Caco-2 (cell line): ENCODE results near the gene HSF5. TPM values are rescaled to one million over a fixed set of nuclear protein-coding genes. Genes with fewer than 3 reads are reported as not detected.

Source experiments
- BruUV-seq: library from RNA; stranded (reverse); fragments of 400-500 nt; replicated peaks from 2 replicates; lab custom pipeline; 2021; lab: Mats Ljungman, UMichigan
- CTCF ChIA-PET: fragments of 300-600 bp; sonication (Branson Sonifier 250); formaldehyde crosslinking; loops from one replicate; lab custom pipeline; 2022; ENCODE audit warnings: antibody characterized with exemption; lab: Charles Lee
- POLR2A ChIA-PET: fragments of 300-600 bp; sonication (Branson Sonifier 250); formaldehyde crosslinking; loops from one replicate; lab custom pipeline; 2022; ENCODE audit warnings: antibody characterized with exemption; lab: Charles Lee
- DNase-seq, 2 experiments: peaks; one replicate each; pipeline versions ENCODE4 v3.0.0 to v3.0.0-alpha.2; 2020 to 2022
- H3K27me3 ChIP-seq: replicated peaks from 2 replicates; pipeline ENCODE4 v1.6.0; 2011; ENCODE audit warnings: low read length; ENCODE audit not compliant: control insufficient read depth, insufficient read depth
- H3K36me3 ChIP-seq: 2 replicates; pipeline ENCODE4 v1.5.1; 2011; ENCODE audit warnings: low read length; ENCODE audit not compliant: control insufficient read depth, insufficient read depth
- H3K4me1 ChIP-seq: fragments of 250-450 bp; sonication (Bioruptor Pico); 2 replicates; pipeline ENCODE4 v1.5.1; 2020; ENCODE audit warnings: mild to moderate bottlenecking
- H3K4me3 ChIP-seq: 2 replicates; pipeline ENCODE4 v1.5.1; 2011; ENCODE audit warnings: low read depth, mild to moderate bottlenecking, control low read depth, low read length
- H3K9me3 ChIP-seq: fragments of 250-450 bp; sonication (Bioruptor Pico); 2 replicates; pipeline ENCODE4 v1.5.1; 2020; ENCODE audit warnings: mild to moderate bottlenecking, moderate library complexity
- H3K27ac Mint-ChIP-seq: one replicate; pipeline ENCODE4 v1.8.0; 2022; ENCODE audit warnings: mixed read lengths; ENCODE audit not compliant: unreplicated experiment
- H3K27me3 Mint-ChIP-seq: one replicate; pipeline ENCODE4 v1.8.0; 2022; ENCODE audit warnings: mixed read lengths; ENCODE audit not compliant: insufficient read depth, unreplicated experiment
- H3K36me3 Mint-ChIP-seq: one replicate; pipeline ENCODE4 v1.8.0; 2022; ENCODE audit warnings: mild to moderate bottlenecking, mixed read lengths; ENCODE audit not compliant: insufficient read depth, unreplicated experiment
- H3K4me1 Mint-ChIP-seq: one replicate; pipeline ENCODE4 v1.8.0; 2022; ENCODE audit warnings: low read depth, mixed read lengths; ENCODE audit not compliant: unreplicated experiment
- H3K4me3 Mint-ChIP-seq: one replicate; pipeline ENCODE4 v1.8.0; 2022; ENCODE audit warnings: mild to moderate bottlenecking, moderate library complexity, mixed read lengths; ENCODE audit not compliant: unreplicated experiment
- H3K9me3 Mint-ChIP-seq: one replicate; pipeline ENCODE4 v1.8.0; 2022; ENCODE audit warnings: mixed read lengths; ENCODE audit not compliant: unreplicated experiment
- intact Hi-C: fragments of 100-400 bp; cut with micrococcal nuclease; formaldehyde crosslinking; loops from one replicate; pipeline ENCODE4 v1.10.0; 2022; ENCODE audit not compliant: unreplicated experiment
- total RNA-seq: library from RNA; stranded (reverse); gene quantifications from 2 replicates; pipeline ENCODE4 v1.2.3, GENCODE V29; 2022
- TF ChIP-seq, protein P1 (sequence below), 2 experiments: fragments of 200-600 bp in 1 of 2; IDR thresholded peaks; 1 replicate in 1 of 2; 2 replicates in 1 of 2; pipeline versions ENCODE4 v1.5.1 to v1.8.0; 2011 to 2022; ENCODE audit warnings: antibody characterized with exemption in 1 of 2, control low read depth in 1 of 2, inconsistent platforms in 1 of 2, low read depth in 1 of 2, low read length in 1 of 2, mild to moderate bottlenecking in 1 of 2, moderate library complexity in 1 of 2; ENCODE audit not compliant: insufficient read depth in 1 of 2, severe bottlenecking in 1 of 2, unreplicated experiment in 1 of 2

Gene HSF5
- total RNA-seq, 1 experiment from 2014 or later: 0.98 TPM

DNA sequence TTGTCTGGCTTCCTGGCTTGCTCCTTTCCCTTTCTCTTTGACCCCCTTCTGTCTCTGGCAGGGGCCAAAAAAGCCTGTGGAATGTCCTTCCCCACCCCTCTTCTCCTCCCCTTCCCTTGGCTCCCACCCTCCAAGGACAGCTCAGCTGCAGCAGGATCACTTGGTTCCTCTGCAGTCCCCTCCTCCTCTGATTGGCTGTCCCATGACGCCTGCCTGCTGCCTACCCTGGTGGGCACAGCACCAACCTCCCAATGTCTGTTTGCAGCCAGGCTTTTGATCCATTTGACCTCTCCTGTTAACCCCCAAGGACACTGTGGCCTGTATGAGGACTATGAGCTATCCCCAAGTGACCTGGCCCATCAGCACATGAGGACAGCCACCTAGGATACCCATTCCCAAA, 41.1 kb upstream of the HSF5 start:
- intact Hi-C loops: no loop called here
- POLR2A ChIA-PET: no interaction called here
- peaks cover 3% of the 10 kb centered on the region for H3K27me3 Mint-ChIP-seq

DNA sequence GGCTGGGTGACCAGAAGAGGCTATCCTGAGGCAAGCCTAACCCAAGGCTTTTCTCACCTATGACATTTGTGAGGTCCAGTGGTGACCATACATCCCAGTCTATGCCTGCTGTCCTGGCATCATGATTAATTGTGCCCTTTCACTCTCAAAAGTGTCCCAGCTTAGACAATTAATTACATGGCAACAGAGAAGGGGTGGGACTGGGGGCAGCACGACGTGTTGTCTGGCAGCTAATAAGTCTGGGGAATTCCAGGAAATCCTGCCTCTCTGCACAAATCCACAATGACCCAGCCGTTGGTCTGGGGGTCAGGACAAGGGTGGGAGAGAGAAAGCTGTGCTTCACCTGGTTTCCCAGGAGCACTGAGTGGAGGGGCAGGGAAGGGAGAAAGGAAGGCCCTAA, 40.2 kb upstream of the HSF5 start:
- ChIA-PET CTCF (no interaction called here), POLR2A (no interaction called here)
- intact Hi-C loops: no loop called here
- H3K4me1 Mint-ChIP-seq: peaks cover 5% of the 10 kb centered on the region
- TF ChIP-seq, protein P1, sequence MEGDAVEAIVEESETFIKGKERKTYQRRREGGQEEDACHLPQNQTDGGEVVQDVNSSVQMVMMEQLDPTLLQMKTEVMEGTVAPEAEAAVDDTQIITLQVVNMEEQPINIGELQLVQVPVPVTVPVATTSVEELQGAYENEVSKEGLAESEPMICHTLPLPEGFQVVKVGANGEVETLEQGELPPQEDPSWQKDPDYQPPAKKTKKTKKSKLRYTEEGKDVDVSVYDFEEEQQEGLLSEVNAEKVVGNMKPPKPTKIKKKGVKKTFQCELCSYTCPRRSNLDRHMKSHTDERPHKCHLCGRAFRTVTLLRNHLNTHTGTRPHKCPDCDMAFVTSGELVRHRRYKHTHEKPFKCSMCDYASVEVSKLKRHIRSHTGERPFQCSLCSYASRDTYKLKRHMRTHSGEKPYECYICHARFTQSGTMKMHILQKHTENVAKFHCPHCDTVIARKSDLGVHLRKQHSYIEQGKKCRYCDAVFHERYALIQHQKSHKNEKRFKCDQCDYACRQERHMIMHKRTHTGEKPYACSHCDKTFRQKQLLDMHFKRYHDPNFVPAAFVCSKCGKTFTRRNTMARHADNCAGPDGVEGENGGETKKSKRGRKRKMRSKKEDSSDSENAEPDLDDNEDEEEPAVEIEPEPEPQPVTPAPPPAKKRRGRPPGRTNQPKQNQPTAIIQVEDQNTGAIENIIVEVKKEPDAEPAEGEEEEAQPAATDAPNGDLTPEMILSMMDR (IDR thresholded peaks at IDR 0.05; ENCODE audit: insufficient read depth in 1 of 2, low read depth in 1 of 2, low read length in 1 of 2, severe bottlenecking in 1 of 2, unreplicated experiment in 1 of 2): no peak
- Histone ChIP-seq H3K27me3 (no peaks in the 10 kb centered on the region), H3K9me3 (no peaks in the 10 kb centered on the region), H3K4me3 (no peak overlapping the region), H3K36me3 (no peaks in the 10 kb centered on the region), H3K4me1 (peaks cover 15% of the 10 kb centered on the region; the same call in 1 of the 2 replicates)
- no peaks in the 10 kb centered on the region for H3K36me3 Mint-ChIP-seq
- no TSS peak for BruUV-seq
- H3K9me3 Mint-ChIP-seq: no peaks in the 10 kb centered on the region
- H3K27ac Mint-ChIP-seq: no peak overlapping the region
- no peak for DNase-seq
- H3K4me3 Mint-ChIP-seq: no peak overlapping the region
- peaks cover 3% of the 10 kb centered on the region for H3K27me3 Mint-ChIP-seq

More for the DNA sequence above, 41.1 kb upstream of the HSF5 start:
- no peak overlapping the region for H3K4me3 Mint-ChIP-seq
- Histone ChIP-seq H3K9me3 (no peaks in the 10 kb centered on the region), H3K36me3 (no peaks in the 10 kb centered on the region), H3K4me1 (peaks cover 15% of the 10 kb centered on the region; the same call in 1 of the 2 replicates), H3K27me3 (no peaks in the 10 kb centered on the region), H3K4me3 (no peak overlapping the region)
- no peak for DNase-seq
- no peak overlapping the region for H3K27ac Mint-ChIP-seq
- TF ChIP-seq, protein P1 (IDR thresholded peaks at IDR 0.05; ENCODE audit: insufficient read depth in 1 of 2, low read depth in 1 of 2, low read length in 1 of 2, severe bottlenecking in 1 of 2, unreplicated experiment in 1 of 2): no peak
- no peaks in the 10 kb centered on the region for H3K36me3 Mint-ChIP-seq
- H3K9me3 Mint-ChIP-seq: no peaks in the 10 kb centered on the region
- H3K4me1 Mint-ChIP-seq: peaks cover 5% of the 10 kb centered on the region
- no TSS peak for BruUV-seq
- CTCF ChIA-PET: no interaction called here

DNA sequence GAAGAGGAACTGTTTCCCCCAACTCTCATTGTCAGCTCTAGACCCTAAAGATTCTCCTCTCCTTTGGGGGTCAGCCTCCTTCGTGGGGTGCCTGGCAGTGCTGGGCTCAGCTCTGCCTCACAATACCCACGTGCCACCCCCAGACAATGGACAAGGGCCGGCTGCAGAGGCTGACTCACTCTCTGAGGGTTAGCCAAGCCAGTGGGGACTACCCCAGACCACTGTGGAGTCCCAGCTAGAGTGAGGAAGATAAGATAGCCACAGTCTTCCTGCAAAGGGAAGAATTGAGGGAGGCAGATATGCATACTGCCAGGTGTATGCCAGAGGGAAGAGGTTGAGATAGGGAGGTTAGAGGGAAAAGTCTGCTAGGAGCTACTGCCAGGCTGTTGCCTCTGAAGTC, 39.7 kb upstream of the HSF5 start:
- BruUV-seq: no TSS peak
- H3K36me3 Mint-ChIP-seq: no peaks in the 10 kb centered on the region
- Histone ChIP-seq H3K9me3 (no peaks in the 10 kb centered on the region), H3K4me1 (peaks cover 14% of the 10 kb centered on the region; the same call in 1 of the 2 replicates), H3K4me3 (no peak overlapping the region), H3K27me3 (no peaks in the 10 kb centered on the region), H3K36me3 (no peaks in the 10 kb centered on the region)
- TF ChIP-seq, protein P1 (IDR thresholded peaks at IDR 0.05; ENCODE audit: insufficient read depth in 1 of 2, low read depth in 1 of 2, low read length in 1 of 2, severe bottlenecking in 1 of 2, unreplicated experiment in 1 of 2): no peak
- no peak for DNase-seq
- POLR2A ChIA-PET: no interaction called here
- no peaks in the 10 kb centered on the region for H3K9me3 Mint-ChIP-seq
- H3K27me3 Mint-ChIP-seq: peaks cover 3% of the 10 kb centered on the region
- H3K4me1 Mint-ChIP-seq: peaks cover 5% of the 10 kb centered on the region
- CTCF ChIA-PET: no interaction called here
- intact Hi-C loops: no loop called here
- H3K27ac Mint-ChIP-seq: no peak overlapping the region
- H3K4me3 Mint-ChIP-seq: no peak overlapping the region
